HG03378 (cell line): ENCODE data around the gene TNFAIP3.
A peak's percentile ranks its signal among the peaks of the same experiment; 100 is the strongest.
"Not testable (repeated sequence)": the region's sequence is repeated elsewhere in the genome, so short reads cannot be mapped to it uniquely, and the experiment has no call there.

ENCODE experiments used
- ATAC-seq: cut with Tn5 transposase; IDR thresholded peaks from one replicate; pipeline ENCODE4 v1.9.1; 2021; ENCODE audit warnings: mild to moderate bottlenecking, moderate library complexity; ENCODE audit not compliant: unreplicated experiment

TNFAIP3 gene

DNA sequence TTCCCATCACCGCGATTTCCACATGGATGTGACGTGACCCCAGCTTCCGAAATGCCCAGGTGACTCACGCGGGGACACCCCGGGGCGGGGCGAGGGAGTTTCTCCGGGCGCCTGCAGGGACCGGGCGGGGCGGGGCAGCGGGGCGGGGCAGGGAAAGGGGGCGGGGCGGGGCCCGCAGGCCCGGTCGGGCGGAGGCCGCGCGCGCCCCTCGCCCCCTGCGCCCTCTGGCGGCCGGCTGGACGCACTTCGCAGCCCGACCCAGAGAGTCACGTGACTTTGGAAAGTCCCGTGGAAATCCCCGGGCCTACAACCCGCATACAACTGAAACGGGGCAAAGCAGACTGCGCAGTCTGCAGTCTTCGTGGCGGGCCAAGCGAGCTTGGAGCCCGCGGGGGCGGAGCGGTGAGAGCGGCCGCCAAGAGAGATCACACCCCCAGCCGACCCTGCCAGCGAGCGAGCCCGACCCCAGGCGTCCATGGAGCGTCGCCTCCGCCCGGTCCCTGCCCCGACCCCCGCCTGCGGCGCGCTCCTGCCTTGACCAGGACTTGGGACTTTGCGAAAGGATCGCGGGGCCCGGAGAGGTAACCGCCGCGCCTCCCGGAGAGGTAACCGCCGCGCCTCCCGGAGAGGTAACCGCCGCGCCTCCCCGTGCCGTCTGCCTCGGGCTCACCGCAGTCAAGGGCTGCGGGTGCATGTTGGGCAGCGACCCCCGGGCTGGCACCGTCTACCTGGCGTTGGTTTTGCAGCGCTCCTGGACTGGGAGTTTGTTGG, at the start of gene TNFAIP3:
TNFAIP3 (plus strand) TSS at position 346 of the 771 bp plus-strand sequence. CDS start 3,969 bp downstream, outside the sequence.
- ATAC-seq: peak; percentile 60

DNA sequence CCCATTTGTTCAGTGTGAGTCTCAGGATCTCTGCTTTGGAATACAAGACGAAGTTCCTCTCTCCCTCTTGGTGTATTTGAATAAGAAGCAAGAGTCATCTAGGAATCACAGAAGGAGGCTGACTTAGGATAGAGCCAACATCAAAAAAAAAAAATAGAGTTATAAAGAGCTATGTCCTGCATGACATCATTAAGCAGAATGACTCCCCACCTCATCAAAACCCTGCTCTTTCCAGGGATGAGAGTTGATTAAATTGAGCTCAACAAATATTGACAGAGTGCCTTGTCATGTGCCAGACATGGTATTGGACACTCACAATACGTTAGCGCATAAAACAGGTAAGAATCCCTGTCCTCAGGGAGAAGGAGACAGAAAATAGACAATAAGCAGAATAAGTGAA, 48.6 kb upstream of the TNFAIP3 start:
- ATAC-seq: no peak

- ATAC-seq: no peak
These were observed 47.3 kb upstream of the TNFAIP3 start for GRCh38 chr6:137819740-137820139.

DNA sequence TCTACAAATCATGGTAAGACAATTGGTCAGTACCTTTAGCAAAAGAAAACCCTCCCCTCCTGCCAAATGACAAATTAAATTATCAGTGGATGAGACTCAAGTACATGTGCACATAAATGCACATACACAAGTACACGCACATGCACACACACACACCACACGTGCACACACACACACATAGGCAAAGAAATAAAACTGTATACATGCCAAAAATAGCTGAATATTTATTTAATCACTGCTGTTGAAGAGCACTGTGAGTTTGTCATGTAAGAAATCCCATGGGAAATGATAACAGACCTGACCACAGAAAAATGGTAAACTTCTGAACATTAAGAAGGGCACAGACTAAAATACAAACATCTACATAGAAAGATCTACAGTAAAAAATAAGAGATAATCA, 46.6 kb upstream of the TNFAIP3 start:
- no peak for ATAC-seq

- ATAC-seq: no peak
These were observed 46.1 kb upstream of the TNFAIP3 start for GRCh38 chr6:137820952-137821351.

DNA sequence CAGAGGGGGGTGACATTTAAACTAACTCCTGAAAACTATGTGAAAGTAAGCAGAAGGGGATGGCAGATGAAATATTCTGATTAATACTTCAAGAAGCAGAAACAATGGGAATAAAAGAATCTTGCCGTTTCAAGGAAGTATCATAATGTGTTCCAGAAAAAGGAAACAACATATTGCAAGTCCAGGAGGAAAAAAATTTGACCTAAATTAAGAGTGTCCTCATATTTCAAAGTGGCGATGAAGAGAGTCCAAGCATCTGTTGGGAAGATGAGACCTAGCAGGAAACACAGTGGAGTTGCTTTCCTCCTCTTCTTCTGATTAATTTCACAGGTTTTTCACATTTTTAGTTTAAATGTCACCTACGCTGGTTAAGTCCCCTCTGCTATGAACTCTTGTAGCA, 45.6 kb upstream of the TNFAIP3 start:
- ATAC-seq: no peak

DNA sequence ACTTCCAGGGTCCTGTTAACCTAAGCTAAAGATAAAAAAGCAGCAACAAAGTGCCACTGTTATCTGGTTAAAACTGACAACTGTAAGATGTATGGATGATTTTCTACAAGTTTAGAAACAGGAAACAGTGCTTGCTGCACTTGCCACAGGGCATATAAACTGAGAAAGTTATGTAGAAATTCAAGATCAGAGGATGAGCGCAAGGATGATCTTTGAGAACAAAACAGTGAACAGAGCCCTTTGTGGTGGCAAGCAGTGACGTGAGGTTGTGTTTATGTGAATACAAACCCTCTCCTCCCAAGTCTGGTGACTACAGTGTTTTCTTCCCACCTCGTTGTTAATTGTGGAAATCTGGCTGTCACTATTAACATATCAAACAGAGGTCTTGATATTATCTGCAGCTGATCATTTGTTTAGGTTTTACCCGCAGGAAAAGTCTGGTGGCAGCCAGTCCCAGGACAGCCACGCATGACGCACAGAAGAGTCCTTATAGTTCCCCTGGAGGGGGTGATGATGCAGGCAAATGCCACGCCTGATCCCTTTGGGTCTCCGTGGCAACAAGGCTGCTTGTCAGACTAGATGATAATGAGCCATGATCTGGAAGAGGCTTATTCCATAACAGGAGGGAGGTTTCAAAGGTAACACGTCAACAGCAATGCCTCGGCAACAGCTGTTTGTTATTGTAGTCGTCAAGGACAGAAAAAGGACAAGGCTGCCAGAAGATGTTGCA, 43.1 kb upstream of the TNFAIP3 start:
- ATAC-seq: no peak

- ATAC-seq: no peak
These were observed 42.5 kb upstream of the TNFAIP3 start for GRCh38 chr6:137824556-137824879.

- ATAC-seq: no peak
These were observed 42.2 kb upstream of the TNFAIP3 start for GRCh38 chr6:137824896-137825295.

GRCh38 chr6:137827411-137827940, 39.6 kb upstream of the TNFAIP3 start:
- no peak for ATAC-seq

DNA sequence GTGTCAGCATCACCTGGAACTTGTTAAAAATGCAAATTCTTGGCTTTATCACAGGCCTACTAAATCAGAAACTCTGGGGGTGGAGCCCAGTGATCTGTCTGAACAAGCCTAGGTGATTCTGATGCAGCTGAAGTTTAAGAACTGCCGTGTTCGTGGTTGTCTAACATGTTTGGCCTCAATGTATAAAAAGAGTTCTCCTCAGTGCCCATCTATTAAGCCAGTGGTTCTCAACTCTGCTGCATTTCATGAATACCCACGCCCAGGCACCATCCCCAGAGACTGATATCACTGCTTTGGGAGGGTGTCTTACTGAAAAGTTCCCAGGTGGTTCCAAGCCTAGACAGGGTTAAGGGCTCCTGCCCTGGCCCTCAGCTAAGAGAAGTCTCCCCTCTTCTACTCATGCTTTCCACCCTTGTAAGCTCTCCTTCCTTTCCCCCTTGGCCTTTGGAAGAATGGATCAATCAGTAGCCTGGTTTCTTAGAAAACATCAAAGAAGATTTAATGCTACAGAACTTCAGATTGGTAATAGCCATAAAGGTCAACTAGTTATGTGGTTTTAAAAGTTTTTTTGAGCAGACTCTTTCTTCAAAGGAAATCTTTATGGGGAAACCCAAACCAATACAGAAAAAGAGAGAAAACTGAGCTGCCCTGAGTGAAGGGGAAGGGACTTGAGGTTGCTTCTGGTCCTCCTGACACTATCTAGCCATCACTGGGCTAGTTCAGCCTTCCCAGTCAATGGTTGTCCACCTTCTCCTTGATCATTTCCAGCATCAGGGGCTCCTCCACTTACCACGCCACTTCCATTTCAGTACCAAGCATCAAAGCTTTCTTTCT, 38.9 kb upstream of the TNFAIP3 start:
- ATAC-seq: peak; percentile 63

- ATAC-seq: no peak
These were observed 37.4 kb upstream of the TNFAIP3 start for GRCh38 chr6:137829641-137830083.

- no peak for ATAC-seq
These were observed 36.5 kb upstream of the TNFAIP3 start for GRCh38 chr6:137830511-137830911.

DNA sequence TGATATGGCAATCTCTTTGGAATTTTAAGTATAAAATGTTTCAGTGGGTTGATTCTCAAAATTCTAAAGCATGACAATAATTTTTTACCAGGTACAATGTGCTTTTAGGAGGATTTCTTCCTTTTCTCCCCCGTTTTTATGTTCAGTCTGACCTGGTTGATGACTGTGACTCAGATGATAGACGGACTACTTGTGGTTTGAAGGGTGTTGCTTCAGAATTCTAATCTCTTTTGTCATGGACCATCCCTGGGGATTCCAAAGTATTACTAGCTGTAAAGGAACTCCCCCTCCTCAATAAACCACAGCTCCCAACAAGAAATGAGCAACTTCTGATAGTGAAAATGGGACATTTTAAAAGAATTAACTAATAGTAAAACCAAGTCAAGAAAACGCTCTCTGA, 34.9 kb upstream of the TNFAIP3 start:
- no peak for ATAC-seq

DNA sequence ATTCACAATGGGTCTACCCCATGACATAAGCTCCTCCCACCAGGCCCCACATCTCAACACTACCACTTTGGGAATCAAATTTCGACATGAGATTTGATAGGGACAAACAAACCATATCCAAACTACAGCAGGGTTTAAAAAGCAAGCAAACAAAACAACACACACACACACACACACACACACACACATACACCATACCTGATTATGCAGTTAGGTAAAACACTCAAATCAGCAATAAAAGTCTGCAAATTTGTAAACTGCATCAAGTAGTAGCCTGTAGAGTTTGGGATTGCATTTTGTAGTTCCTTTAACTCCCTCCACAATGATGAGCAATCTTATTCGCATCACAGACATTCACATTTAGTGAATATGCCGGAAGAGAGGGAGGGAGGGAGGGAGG, 32.6 kb upstream of the TNFAIP3 start:
- ATAC-seq: no peak

DNA sequence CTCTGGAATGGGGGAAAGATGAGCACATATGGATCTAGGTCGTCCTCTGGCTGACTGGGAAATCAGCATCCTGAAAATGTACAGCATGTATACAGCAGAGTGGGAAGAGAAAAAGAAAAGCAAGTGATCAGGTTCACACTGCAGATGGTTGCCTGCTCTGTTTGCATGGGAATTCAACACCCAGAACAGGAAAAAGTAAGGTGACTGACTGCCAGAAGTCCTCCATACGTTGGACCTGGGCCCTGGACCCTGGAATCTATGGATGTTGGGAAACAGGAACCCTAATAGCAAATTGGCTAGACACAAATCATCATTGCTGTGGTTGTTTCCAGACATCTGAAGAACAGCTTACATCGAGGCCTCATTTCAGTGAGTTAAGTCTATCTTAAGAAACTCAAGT, 30.3 kb upstream of the TNFAIP3 start:
- no peak for ATAC-seq

- not testable (repeated sequence) for ATAC-seq
These were observed 29.0 kb upstream of the TNFAIP3 start for GRCh38 chr6:137838090-137838489.

DNA sequence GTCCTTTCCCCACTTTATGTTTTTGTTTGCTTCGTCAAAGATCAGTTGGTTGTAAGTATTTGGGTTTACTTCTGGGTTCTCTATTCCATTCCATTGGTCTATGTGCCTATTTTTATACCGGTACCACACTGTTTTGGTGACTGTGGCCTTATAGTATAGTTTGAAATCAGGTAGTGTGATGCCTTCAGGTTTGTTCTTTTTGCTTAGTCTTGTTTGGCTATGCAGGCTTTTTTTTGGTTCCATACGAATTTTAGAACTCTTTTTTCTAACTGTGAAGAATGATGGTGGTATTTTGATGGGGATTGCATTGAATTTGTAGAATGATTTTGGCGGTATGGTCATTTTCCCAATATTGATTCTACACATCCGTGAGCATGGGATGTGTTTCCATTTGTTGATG, 28.5 kb upstream of the TNFAIP3 start:
- not testable (repeated sequence) for ATAC-seq

GRCh38 chr6:137839076-137839475, 28.0 kb upstream of the TNFAIP3 start:
- ATAC-seq: no peak

- ATAC-seq: no peak
These were observed 26.8 kb upstream of the TNFAIP3 start for GRCh38 chr6:137840252-137840651.

DNA sequence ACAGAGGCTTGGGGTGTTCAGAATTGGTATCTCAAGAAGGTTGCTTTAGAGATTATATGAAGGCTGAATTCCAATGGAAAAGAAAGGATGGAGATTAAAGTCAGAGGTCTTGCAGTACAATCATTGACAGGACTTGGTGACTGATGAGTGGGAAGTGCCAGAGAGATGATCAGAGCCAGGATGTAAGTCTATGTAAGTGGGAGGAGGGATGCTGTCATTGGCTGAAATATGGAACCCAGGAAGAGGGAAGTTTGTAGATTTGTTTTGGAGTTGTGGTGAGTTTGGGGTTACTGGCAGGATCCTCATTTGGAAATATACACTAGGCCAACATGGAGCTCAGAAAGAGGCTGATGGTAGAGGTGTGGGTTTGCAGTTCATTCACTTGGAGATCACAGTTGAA, 23.8 kb upstream of the TNFAIP3 start:
- no peak for ATAC-seq
